ENCODE measurements around the gene LSM10. TPM values are rescaled to one million over a fixed set of nuclear protein-coding genes. Genes with fewer than 3 reads are reported as not detected.

The LSM10 gene
- total RNA-seq, 2 experiments from 2014 or later: 43.2 to 133 TPM

DNA sequence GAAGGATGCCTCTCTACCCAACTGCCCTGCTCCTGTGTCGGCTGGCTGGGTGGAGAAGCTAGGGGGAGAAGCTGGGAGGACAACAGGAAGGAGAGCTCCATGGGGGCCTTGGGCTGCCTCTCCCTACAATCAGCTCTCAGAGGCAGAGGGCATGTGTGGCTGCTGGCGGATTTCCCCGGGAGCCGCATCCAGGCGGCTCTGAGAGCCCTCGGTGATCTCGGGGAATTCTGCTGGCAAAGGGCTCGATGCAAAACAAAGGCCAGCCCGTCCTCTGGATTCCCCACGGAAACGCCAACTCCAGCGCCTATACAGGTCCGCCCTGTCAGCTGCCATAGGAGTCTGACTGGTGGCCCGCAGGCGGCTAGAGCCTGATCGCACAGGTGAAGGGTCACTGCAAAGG is 47.9 kb downstream of the LSM10 start:
- TF ChIP-seq EZH2phosphoT487 (IDR thresholded peaks at IDR 0.05; ENCODE audit: borderline replicate concordance, low read depth, low read length): no peak
- TF ChIP-seq, protein P1, sequence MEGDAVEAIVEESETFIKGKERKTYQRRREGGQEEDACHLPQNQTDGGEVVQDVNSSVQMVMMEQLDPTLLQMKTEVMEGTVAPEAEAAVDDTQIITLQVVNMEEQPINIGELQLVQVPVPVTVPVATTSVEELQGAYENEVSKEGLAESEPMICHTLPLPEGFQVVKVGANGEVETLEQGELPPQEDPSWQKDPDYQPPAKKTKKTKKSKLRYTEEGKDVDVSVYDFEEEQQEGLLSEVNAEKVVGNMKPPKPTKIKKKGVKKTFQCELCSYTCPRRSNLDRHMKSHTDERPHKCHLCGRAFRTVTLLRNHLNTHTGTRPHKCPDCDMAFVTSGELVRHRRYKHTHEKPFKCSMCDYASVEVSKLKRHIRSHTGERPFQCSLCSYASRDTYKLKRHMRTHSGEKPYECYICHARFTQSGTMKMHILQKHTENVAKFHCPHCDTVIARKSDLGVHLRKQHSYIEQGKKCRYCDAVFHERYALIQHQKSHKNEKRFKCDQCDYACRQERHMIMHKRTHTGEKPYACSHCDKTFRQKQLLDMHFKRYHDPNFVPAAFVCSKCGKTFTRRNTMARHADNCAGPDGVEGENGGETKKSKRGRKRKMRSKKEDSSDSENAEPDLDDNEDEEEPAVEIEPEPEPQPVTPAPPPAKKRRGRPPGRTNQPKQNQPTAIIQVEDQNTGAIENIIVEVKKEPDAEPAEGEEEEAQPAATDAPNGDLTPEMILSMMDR (conservative IDR thresholded peaks at IDR 0.05; ENCODE audit: low read length): no peak
- Histone ChIP-seq H4K20me1 (ENCODE audit: insufficient read depth, low read length) (no peaks in the 10 kb centered on the region), H3K4me3 (ENCODE audit: low read depth, low read length, poor library complexity, severe bottlenecking) (no peak overlapping the region), H3K9me3 (ENCODE audit: low read length) (no peaks in the 10 kb centered on the region), H3K27ac (ENCODE audit: low read depth, low read length, poor library complexity, severe bottlenecking) (peak overlapping the region; percentile 46), H3K36me3 (ENCODE audit: insufficient read depth, low read length) (peaks cover 77% of the 10 kb centered on the region), H2AFZ (ENCODE audit: low read length) (no peak overlapping the region), H3K4me1 (ENCODE audit: insufficient read depth, low read length, poor library complexity, severe bottlenecking) (peaks cover 19% of the 10 kb centered on the region), H3K79me2 (ENCODE audit: insufficient read depth, low read depth, low read length) (no peaks in the 10 kb centered on the region), H3K4me2 (ENCODE audit: low read length) (peak overlapping the region; percentile 60), H3K9me2 (ENCODE audit: insufficient read depth, low read length) (no peaks in the 10 kb centered on the region)
- no TSS peak for BruUV-seq (replicated peaks)
- DNase-seq (ENCODE audit: low spot score): no peak
- intact Hi-C loops (cut with micrococcal nuclease; ENCODE audit: unreplicated experiment): loop anchor here (1.0 to 2.0 kb wide), 2 partner anchors 19 to 43 kb away; partner anchors contain the start of gene SH3D21
- ChIA-PET CTCF (ENCODE audit: unreplicated experiment) (no interaction called here), POLR2A (interaction anchor here (0.7 to 1.7 kb wide), 3 partner anchors 37 to 70 kb away, joined by 4 to 5 read pairs (median 4); no protein-coding TSS in a partner anchor)

DNA sequence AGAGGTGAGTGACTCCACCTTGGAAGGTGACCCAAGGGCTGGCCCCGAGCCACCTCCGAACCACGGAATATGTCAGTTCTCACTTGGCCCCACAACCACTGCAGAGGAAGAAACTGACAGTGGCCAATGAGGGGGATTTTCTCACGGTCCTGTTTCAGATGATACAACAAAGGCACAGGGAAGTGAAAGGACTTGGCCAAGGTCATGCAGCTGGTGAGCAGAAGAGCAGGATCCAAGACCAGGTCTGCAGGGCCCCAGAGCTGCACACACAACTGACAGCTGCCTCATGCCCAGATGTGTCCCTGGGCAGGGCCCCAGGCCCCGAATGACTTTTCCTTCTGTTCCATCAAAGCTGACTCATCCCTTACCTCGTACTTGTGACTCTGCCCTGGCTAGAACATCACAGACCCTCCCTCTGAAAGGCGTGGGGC is 48.5 kb downstream of the LSM10 start:
- H3K36me3 ChIP-seq (ENCODE audit: insufficient read depth, low read length): peaks cover 73% of the 10 kb centered on the region
- H2AFZ ChIP-seq (ENCODE audit: low read length): no peak overlapping the region
- peak overlapping the region; percentile 46 for H3K27ac ChIP-seq (ENCODE audit: low read depth, low read length, poor library complexity, severe bottlenecking)
- ChIA-PET POLR2A (interaction anchor here (0.9 kb wide), 1 partner anchor 49 kb away, joined by 5 read pairs; no protein-coding TSS in a partner anchor), CTCF (ENCODE audit: unreplicated experiment) (no interaction called here)
- no peaks in the 10 kb centered on the region for H3K9me3 ChIP-seq (ENCODE audit: low read length)
- no peaks in the 10 kb centered on the region for H3K9me2 ChIP-seq (ENCODE audit: insufficient read depth, low read length)
- peaks cover 19% of the 10 kb centered on the region for H3K4me1 ChIP-seq (ENCODE audit: insufficient read depth, low read length, poor library complexity, severe bottlenecking)
- no peak overlapping the region for H3K4me3 ChIP-seq (ENCODE audit: low read depth, low read length, poor library complexity, severe bottlenecking)
- H3K79me2 ChIP-seq (ENCODE audit: insufficient read depth, low read depth, low read length): no peaks in the 10 kb centered on the region
- H4K20me1 ChIP-seq (ENCODE audit: insufficient read depth, low read length): no peaks in the 10 kb centered on the region
- DNase-seq (ENCODE audit: low spot score): peak; percentile 88
- intact Hi-C loops (cut with micrococcal nuclease; ENCODE audit: unreplicated experiment): loop anchor here (1.0 to 2.0 kb wide), 2 partner anchors 20 to 42 kb away; partner anchors contain the start of gene SH3D21
- TF ChIP-seq EZH2phosphoT487 (IDR thresholded peaks at IDR 0.05; ENCODE audit: borderline replicate concordance, low read depth, low read length): no peak
- TF ChIP-seq, protein P1 (conservative IDR thresholded peaks at IDR 0.05; ENCODE audit: low read length): no peak
- no TSS peak for BruUV-seq (replicated peaks)
- H3K4me2 ChIP-seq (ENCODE audit: low read length): peak overlapping the region; percentile 60

DNA sequence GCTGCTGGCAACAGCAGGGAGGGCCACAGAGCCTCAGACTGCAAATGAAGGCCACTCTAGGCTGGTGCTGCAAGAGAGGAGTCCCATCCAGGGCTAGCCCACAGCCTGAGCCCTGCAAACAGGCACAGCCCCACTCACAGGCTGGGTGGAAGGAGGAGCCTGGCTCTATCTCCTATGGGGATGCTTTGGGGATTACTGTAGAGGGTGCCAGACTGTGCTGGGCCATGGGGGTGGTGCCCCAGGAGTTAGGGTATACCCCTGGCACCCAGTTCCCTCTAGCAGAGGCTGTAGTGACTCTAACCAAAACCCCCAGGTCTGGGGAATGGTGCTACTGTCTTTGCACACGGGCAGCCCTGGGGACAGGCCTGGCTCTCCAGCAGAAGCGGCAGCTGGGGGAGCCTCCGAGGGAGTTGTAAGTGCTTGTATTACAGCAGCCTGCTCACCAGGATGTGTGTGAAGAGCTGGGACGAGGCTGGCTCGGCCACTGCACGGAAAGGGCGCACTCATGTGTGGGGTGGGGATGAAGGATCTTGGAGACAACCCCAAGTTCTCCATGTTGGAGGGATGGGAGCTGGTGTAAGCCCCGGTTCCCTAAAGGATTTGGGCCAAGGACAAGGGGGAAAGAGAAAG is 50.9 kb downstream of the LSM10 start:
- CTCF ChIA-PET (ENCODE audit: unreplicated experiment): no interaction called here
- POLR2A ChIA-PET: interaction anchor here (0.9 to 1.2 kb wide), 3 partner anchors 37 to 50 kb away, joined by 3 to 5 read pairs (median 3); no protein-coding TSS in a partner anchor
- no peak overlapping the region for H2AFZ ChIP-seq (ENCODE audit: low read length)
- no peak for DNase-seq (ENCODE audit: low spot score)
- intact Hi-C loops (cut with micrococcal nuclease; ENCODE audit: unreplicated experiment): no loop called here
- peaks cover 66% of the 10 kb centered on the region for H3K36me3 ChIP-seq (ENCODE audit: insufficient read depth, low read length)
- H3K4me2 ChIP-seq (ENCODE audit: low read length): no peak overlapping the region
- H3K9me3 ChIP-seq (ENCODE audit: low read length): no peaks in the 10 kb centered on the region
- BruUV-seq (replicated peaks): no TSS peak
- no peak overlapping the region for H3K27ac ChIP-seq (ENCODE audit: low read depth, low read length, poor library complexity, severe bottlenecking)
- H3K9me2 ChIP-seq (ENCODE audit: insufficient read depth, low read length): no peaks in the 10 kb centered on the region
- no peaks in the 10 kb centered on the region for H4K20me1 ChIP-seq (ENCODE audit: insufficient read depth, low read length)
- no peak for TF ChIP-seq EZH2phosphoT487 (IDR thresholded peaks at IDR 0.05; ENCODE audit: borderline replicate concordance, low read depth, low read length)
- TF ChIP-seq, protein P1 (conservative IDR thresholded peaks at IDR 0.05; ENCODE audit: low read length): no peak
- no peak overlapping the region for H3K4me3 ChIP-seq (ENCODE audit: low read depth, low read length, poor library complexity, severe bottlenecking)
- peaks cover 19% of the 10 kb centered on the region for H3K4me1 ChIP-seq (ENCODE audit: insufficient read depth, low read length, poor library complexity, severe bottlenecking)
- H3K79me2 ChIP-seq (ENCODE audit: insufficient read depth, low read depth, low read length): no peaks in the 10 kb centered on the region
